NCI-H748 (cell line): ENCODE data around the gene RNLS.
"Not testable (repeated sequence)": the region's sequence is repeated elsewhere in the genome, so short reads cannot be mapped to it uniquely, and the experiment has no call there.

ENCODE experiments used
- DNase-seq: peaks from one replicate; lab custom pipeline; 2025; ENCODE audit not compliant: unreplicated experiment; lab: John Stamatoyannopoulos, UW

The RNLS gene

GRCh38 chr10:88392222-88392621 lies 190.9 kb downstream of the RNLS start:
- no peak for DNase-seq

- no peak for DNase-seq
Observed at GRCh38 chr10:88390041-88390440, 193.1 kb downstream of the RNLS start.

GRCh38 chr10:88389456-88389855 lies 193.7 kb downstream of the RNLS start:
- DNase-seq, result no peak

DNA sequence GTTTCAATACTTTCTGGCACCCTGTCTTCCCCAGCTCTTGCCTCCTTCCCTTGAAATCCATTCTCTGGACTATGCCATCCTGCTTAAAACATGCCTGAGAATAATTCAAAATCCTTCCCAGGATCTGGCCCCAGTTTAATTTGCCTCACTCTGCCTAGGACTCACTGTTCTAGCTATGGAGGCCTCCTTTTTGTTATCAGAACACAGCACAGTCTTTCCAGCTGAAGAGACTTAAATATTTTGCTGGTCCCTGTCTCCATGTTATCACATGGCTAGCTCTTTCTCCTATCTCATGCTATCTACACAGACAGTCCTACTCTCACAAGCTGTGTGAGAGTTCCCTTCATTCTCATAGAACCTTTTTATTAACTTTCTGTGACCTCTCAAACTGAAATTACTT lies 194.8 kb downstream of the RNLS start:
- DNase-seq, result no peak

GRCh38 chr10:88386821-88387773 lies 196.0 kb downstream of the RNLS start:
- no peak for DNase-seq

GRCh38 chr10:88386204-88386788 lies 196.8 kb downstream of the RNLS start:
- no peak for DNase-seq

- DNase-seq, result no peak
Observed at GRCh38 chr10:88385601-88386203, 197.4 kb downstream of the RNLS start.

DNA sequence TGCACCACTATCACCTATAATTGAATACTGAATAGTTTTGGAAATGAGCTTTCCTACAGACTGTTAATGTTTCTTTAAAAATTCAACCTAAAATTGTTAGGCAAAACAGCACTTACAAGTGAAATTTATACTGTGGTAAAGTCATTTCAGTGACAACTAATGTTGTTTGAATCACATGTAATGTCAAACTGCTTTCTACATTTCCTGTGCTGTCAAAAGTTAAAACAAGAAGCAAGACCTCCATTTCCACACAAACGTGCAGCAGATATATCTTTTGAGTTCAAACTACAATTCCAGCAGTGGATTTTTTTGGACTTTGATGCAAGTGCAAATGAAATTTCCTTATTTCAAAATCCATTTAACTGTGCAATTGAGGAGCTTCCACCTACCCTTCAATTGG lies 199.8 kb downstream of the RNLS start:
- no peak for DNase-seq

DNA sequence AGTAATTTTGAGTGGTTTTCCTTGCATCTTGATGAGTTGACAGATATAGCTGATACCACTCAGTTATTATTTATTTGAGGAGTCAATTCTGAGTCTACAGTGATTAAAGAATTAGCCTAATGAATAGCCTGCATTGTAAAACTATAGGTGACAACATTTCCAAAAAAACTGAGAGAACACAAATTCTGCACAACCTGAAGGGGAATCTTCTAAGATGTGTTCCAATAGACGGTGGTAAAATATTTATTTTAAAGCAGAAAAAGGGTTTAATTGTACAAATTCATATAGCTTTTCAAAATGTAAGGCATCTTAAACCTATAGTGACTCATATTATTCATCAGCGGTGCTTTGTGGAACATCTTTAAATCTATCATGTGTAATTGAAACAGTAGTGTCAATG lies 200.4 kb downstream of the RNLS start:
- DNase-seq, result no peak

GRCh38 chr10:88379575-88379974 lies 203.5 kb downstream of the RNLS start:
- DNase-seq, result no peak

GRCh38 chr10:88377510-88377909 lies 205.6 kb downstream of the RNLS start:
- DNase-seq, result no peak

GRCh38 chr10:88374392-88375175 lies 208.5 kb downstream of the RNLS start:
- DNase-seq, result no peak

- no peak for DNase-seq
Observed at GRCh38 chr10:88372881-88373592, 210.1 kb downstream of the RNLS start.

DNA sequence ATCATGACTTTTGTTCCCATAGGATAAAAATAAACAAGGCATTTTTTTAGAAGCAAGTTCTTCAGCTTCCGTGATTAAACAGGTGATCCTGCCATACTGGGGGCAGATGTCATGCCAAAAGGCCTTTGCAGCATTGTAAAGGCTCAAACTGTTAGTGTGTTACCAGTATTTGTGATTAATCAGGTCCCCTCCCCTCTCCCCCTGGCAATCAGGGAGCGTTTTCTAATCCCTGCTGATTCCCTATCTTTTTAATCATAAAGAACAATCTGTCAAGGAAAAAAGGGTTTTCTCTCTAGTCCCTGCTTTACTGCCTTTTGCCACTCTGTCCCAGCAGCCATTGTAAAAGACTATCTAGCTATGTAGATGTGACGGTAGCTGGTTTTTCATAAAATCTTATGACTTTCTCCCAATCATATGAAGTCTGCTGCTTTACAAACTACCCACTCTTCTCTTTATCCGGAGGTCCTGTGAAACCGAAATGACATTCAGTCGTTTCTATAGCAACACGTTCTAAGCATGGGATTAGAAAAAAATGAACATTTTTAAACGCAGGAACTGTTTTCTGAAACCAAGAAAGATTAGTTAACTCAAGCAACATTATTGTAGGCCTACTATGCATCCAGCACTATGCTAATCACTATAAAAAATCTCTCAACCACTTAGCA lies 210.9 kb downstream of the RNLS start:
- no peak for DNase-seq

DNA sequence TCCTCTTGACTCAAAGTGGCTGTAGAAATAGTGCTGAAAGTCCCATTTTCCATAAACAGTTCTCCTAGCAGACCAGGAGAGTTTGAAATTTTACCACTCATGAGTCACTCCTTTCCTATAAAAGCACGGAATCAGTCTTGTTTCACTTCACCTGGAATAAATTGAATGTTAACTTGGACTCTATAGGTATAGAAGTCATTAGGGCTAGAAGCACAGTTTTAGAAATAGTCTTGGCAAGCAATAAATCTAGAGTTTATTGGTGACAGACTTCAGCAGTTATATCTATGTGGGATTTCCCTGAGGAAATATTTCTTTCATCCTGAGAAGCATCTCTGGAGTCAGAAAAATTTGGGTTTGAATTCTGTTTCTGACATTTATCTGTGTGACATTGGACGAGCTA lies 212.4 kb downstream of the RNLS start:
- DNase-seq, result no peak

- no peak for DNase-seq
Observed at GRCh38 chr10:88366772-88367171, 216.3 kb downstream of the RNLS start.

- DNase-seq, result no peak
Observed at GRCh38 chr10:88361995-88362807, 220.9 kb downstream of the RNLS start.

- no peak for DNase-seq
Observed at GRCh38 chr10:88361494-88361893, 221.6 kb downstream of the RNLS start.

DNA sequence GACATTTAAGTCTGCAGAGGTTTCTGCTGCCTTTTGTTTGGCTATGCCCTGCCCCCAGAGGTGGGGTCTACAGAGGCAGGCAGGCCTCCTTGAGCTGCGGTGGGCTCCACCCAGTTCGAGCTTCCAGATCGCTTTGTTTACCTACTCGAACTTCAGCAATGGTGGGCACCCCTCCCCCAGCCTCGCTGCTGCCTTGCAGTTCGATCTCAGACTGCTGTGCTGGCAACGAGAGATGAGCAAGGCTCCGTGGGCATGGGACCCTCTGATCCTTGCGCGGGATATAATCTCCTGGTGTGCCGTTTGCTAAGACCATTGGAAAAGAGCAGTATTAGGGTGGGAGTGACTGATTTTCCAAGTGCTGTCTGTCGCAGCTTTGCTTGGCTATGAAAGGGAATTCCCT lies 227.4 kb downstream of the RNLS start:
- not testable (repeated sequence) for DNase-seq
